ENCODE data around the gene SRCIN1.
"Not testable (repeated sequence)": the region's sequence is repeated elsewhere in the genome, so short reads cannot be mapped to it uniquely, and the experiment has no call there.

Gene SRCIN1

GRCh38 chr17:38492067-38493040 lies 113.4 kb downstream of the SRCIN1 start:
- not testable (repeated sequence) for DNase-seq (ENCODE audit: extremely low read depth, insufficient read length); H3K4me3 ChIP-seq (replicated peaks; ENCODE audit: low read depth, low read length); H3K36me3 ChIP-seq (ENCODE audit: control insufficient read depth, insufficient read depth, low read length); H3K27me3 ChIP-seq (replicated peaks; ENCODE audit: control insufficient read depth, insufficient read depth, low read length)
- TF ChIP-seq CTCF (IDR thresholded peaks at IDR 0.05; ENCODE audit: insufficient read depth, low read length, poor library complexity, severe bottlenecking) = peak; percentile 81

- H3K27me3 ChIP-seq (replicated peaks; ENCODE audit: control insufficient read depth, insufficient read depth, low read length); H3K36me3 ChIP-seq (ENCODE audit: control insufficient read depth, insufficient read depth, low read length); DNase-seq (ENCODE audit: extremely low read depth, insufficient read length); H3K4me3 ChIP-seq (replicated peaks; ENCODE audit: low read depth, low read length): not testable (repeated sequence)
Measured at GRCh38 chr17:38491346-38492066, 114.2 kb downstream of the SRCIN1 start.

DNA sequence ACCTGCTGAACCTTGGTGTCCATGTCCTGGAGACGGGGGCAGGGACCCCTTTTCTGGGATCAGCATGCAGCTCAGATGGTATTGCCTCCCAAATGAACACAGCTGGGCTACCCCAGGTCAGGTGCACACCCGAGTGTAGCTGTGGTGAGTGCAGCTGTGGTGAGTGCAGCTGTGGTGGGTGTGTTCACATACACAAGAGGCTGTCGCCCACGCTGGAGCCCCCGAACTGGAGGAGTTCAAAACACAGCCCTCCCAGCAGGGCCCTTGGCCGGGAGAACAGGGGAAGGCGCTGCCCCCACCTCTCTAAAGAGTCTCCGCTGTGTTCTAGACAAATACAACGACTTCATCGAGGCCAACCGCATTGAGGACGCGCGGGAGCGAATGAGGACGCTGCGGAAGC lies 116.0 kb downstream of the SRCIN1 start:
- H3K36me3 ChIP-seq (ENCODE audit: control insufficient read depth, insufficient read depth, low read length); H3K27me3 ChIP-seq (replicated peaks; ENCODE audit: control insufficient read depth, insufficient read depth, low read length); DNase-seq (ENCODE audit: extremely low read depth, insufficient read length): not testable (repeated sequence)

GRCh38 chr17:38485681-38486298 lies 120.0 kb downstream of the SRCIN1 start:
- not testable (repeated sequence) for H3K36me3 ChIP-seq (ENCODE audit: control insufficient read depth, insufficient read depth, low read length)
- peak; percentile 86 for DNase-seq (ENCODE audit: extremely low read depth, insufficient read length)

More for the DNA sequence above, 116.0 kb downstream of the SRCIN1 start:
- not testable (repeated sequence) for H3K4me3 ChIP-seq (replicated peaks; ENCODE audit: low read depth, low read length)

GRCh38 chr17:38485146-38485468 lies 120.6 kb downstream of the SRCIN1 start:
- Histone ChIP-seq H3K27me3 (replicated peaks; ENCODE audit: control insufficient read depth, insufficient read depth, low read length) (no peaks in the 10 kb centered on the region), H3K36me3 (ENCODE audit: control insufficient read depth, insufficient read depth, low read length) (no peaks in the 10 kb centered on the region), H3K4me3 (replicated peaks; ENCODE audit: low read depth, low read length) (no peak overlapping the region)
- TF ChIP-seq CTCF (IDR thresholded peaks at IDR 0.05; ENCODE audit: insufficient read depth, low read length, poor library complexity, severe bottlenecking) = no peak
- no peak for DNase-seq (ENCODE audit: extremely low read depth, insufficient read length)

More at GRCh38 chr17:38485681-38486298, 120.0 kb downstream of the SRCIN1 start:
- H3K27me3 ChIP-seq (replicated peaks; ENCODE audit: control insufficient read depth, insufficient read depth, low read length); H3K4me3 ChIP-seq (replicated peaks; ENCODE audit: low read depth, low read length): not testable (repeated sequence)

DNA sequence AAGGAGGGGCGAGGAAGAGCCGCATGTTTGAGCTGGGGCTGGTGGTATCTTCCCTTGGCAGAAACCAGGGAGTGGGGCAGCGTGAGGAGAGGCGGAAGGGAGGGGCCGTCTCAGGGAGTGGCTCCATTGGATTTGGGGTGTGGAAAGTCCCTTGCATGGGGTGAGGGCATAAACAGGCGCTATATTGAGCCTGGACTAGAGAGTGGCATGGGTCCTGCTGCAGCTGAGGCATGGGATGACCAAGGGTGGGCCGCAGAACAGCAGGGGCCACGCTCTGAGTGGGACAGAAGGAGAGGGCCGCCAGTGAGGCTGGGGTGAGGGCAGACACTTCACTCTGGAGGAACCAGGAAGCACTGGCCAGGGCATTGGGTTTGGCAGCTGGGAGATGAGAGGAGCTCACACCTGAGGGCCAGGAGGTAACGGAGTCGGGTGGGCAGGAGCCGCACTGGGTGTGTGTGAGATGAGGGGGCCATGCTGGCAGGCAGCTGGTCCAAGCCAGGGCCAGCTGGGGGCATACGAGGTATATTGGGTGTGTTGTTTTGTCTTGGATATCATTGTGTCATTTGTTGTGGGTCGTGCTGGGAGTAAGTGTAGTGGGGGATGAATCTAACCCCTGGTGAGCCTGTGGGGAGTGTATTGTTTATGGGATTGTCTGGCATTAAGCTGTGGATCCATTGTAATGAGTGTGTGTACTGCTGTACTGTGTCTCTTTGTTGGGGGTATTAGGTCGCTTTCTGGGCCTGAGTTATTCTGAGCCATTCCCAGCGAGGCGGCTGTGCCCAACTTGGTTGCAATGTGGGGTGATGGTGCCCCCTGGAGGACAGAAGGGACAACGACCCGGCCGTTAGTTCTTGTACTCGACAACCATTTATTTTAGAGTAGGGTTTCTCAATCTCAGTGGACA lies 121.3 kb downstream of the SRCIN1 start:
- TF ChIP-seq CTCF (IDR thresholded peaks at IDR 0.05; ENCODE audit: insufficient read depth, low read length, poor library complexity, severe bottlenecking) = peak; percentile 65
- H3K36me3 ChIP-seq (ENCODE audit: control insufficient read depth, insufficient read depth, low read length) = not testable (repeated sequence)
- peak; percentile 40 for DNase-seq (ENCODE audit: extremely low read depth, insufficient read length)

DNA sequence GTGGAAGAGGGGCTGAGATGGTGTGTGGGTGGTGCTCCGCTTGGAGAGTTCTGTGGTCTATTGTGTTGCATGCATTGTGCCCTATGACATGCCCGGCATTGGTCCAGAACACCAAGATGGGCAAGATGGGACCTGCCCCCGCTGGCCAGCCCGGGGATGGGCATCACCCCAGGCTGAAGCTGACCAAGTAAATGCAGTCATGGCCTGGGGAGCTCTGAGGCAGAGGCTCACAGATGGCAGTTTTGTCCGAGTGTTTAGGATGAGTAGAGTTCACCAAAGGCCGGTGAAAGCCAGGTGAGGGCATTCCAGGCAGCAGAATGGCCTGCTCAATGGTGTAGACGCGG lies 123.1 kb downstream of the SRCIN1 start:
- not testable (repeated sequence) for H3K27me3 ChIP-seq (replicated peaks; ENCODE audit: control insufficient read depth, insufficient read depth, low read length); H3K4me3 ChIP-seq (replicated peaks; ENCODE audit: low read depth, low read length); H3K36me3 ChIP-seq (ENCODE audit: control insufficient read depth, insufficient read depth, low read length); DNase-seq (ENCODE audit: extremely low read depth, insufficient read length)

More for the DNA sequence above, 121.3 kb downstream of the SRCIN1 start:
- not testable (repeated sequence) for H3K27me3 ChIP-seq (replicated peaks; ENCODE audit: control insufficient read depth, insufficient read depth, low read length); H3K4me3 ChIP-seq (replicated peaks; ENCODE audit: low read depth, low read length)

DNA sequence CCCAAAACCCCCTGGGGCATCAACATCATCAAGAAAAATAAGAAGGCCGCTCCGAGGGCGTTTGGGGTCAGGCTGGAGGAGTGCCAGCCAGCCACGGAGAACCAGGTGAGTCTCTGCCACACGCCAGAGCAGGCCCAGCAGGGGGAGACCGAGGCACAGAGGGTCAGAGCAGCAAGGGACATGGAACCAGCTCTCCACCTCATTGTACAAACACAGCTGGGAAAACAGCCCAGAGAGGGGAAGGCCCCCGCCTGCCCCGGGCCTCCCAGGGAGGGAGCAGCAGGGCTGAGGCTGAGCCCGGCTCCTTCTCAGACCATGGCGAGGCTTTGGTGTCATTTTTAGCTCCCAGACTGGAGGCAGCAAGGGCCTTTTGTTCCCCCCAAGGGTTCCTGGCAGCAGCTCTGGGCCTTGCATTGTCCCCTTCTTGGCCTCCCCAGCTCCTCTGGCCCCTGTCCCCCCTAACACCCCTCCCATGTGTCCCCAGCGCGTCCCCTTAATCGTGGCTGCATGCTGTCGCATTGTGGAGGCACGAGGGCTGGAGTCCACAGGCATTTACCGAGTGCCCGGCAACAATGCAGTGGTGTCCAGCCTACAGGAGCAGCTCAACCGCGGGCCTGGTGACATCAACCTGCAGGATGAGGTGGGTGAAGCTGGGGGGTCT lies 123.6 kb downstream of the SRCIN1 start:
- H3K36me3 ChIP-seq (ENCODE audit: control insufficient read depth, insufficient read depth, low read length); DNase-seq (ENCODE audit: extremely low read depth, insufficient read length); H3K27me3 ChIP-seq (replicated peaks; ENCODE audit: control insufficient read depth, insufficient read depth, low read length); H3K4me3 ChIP-seq (replicated peaks; ENCODE audit: low read depth, low read length): not testable (repeated sequence)

All from GM06990 (cell line).